Neural cell (in vitro differentiated cells): ENCODE measurements around the gene BAD. TPM values are rescaled to one million over a fixed set of nuclear protein-coding genes. Genes with fewer than 3 reads are reported as not detected.

Experiments
- H2AFZ ChIP-seq: fragments of 200-600, 300-800 bp; sonication (generic), shearing (Covaris generic); 2 replicates; pipeline ENCODE4 v1.6.0; 2014; ENCODE audit warnings: low read depth, mild to moderate bottlenecking, antibody characterized with exemption, low read length, moderate library complexity
- H3F3A ChIP-seq: fragments of 200-600 bp; shearing (Covaris generic); 2 replicates; pipeline ENCODE4 v1.6.1; 2016; ENCODE audit warnings: mild to moderate bottlenecking, moderate library complexity, mixed read lengths, antibody characterized with exemption, low read length; ENCODE audit not compliant: insufficient read depth, poor library complexity, severe bottlenecking
- H3K27ac ChIP-seq: fragments of 200-600, 300-800 bp; sonication (generic), shearing (Covaris generic); 2 replicates; pipeline ENCODE4 v1.5.1; 2014; ENCODE audit warnings: mild to moderate bottlenecking, low read length, moderate library complexity
- H3K27me3 ChIP-seq: fragments of 300-800, 200-600 bp; sonication (generic), shearing (Covaris generic); 2 replicates; pipeline ENCODE4 v1.6.0; 2014; ENCODE audit warnings: mild to moderate bottlenecking, low read depth, low read length, moderate library complexity; ENCODE audit not compliant: insufficient read depth
- H3K36me3 ChIP-seq: fragments of 300-800, 200-600 bp; sonication (generic), shearing (Covaris generic); 2 replicates; pipeline ENCODE4 v1.5.1; 2014; ENCODE audit warnings: mild to moderate bottlenecking, antibody characterized with exemption, low read length, moderate library complexity; ENCODE audit not compliant: insufficient read depth
- H3K4me2 ChIP-seq: fragments of 300-800, 200-600 bp; sonication (generic), shearing (Covaris generic); 2 replicates; pipeline ENCODE4 v1.6.0; 2014; ENCODE audit warnings: mild to moderate bottlenecking, low read length
- H3K4me3 ChIP-seq: fragments of 300-800, 200-600 bp; sonication (generic), shearing (Covaris generic); 2 replicates; pipeline ENCODE4 v1.5.1; 2014; ENCODE audit warnings: mild to moderate bottlenecking, low read length, moderate library complexity
- H3K79me2 ChIP-seq: fragments of 200-600 bp; shearing (Covaris generic); replicated peaks from 2 replicates; pipeline ENCODE4 v1.6.0; 2014; ENCODE audit warnings: mild to moderate bottlenecking, low read length, moderate library complexity; ENCODE audit not compliant: insufficient read depth
- H3K9ac ChIP-seq: fragments of 300-800, 200-600 bp; sonication (generic), shearing (Covaris generic); 2 replicates; pipeline ENCODE4 v1.6.1; 2016; ENCODE audit warnings: mild to moderate bottlenecking, low read length, mixed read lengths
- H3K9me2 ChIP-seq: fragments of 200-600 bp; shearing (Covaris generic); 2 replicates; pipeline ENCODE4 v1.6.1; 2016; ENCODE audit warnings: mild to moderate bottlenecking, low read length, mixed read lengths; ENCODE audit not compliant: insufficient read depth
- H3K9me3 ChIP-seq: fragments of 200-600, 300-800 bp; sonication (generic), shearing (Covaris generic); 2 replicates; pipeline ENCODE4 v1.6.1; 2016; ENCODE audit warnings: mild to moderate bottlenecking, mixed run types, low read length, moderate library complexity, mixed read lengths
- H4K20me1 ChIP-seq: fragments of 200-600 bp; shearing (Covaris generic); 2 replicates; pipeline ENCODE4 v1.6.1; 2016; ENCODE audit warnings: mild to moderate bottlenecking, mixed run types; ENCODE audit not compliant: insufficient read depth
- CTCF ChIP-seq: fragments of 450-650 bp; IDR thresholded peaks from 2 replicates; pipeline ENCODE4 v1.5.1; 2014; ENCODE audit warnings: antibody characterized with exemption, mild to moderate bottlenecking, moderate library complexity; ENCODE audit not compliant: poor library complexity, severe bottlenecking
- EP300 ChIP-seq: fragments of 450-650 bp; conservative IDR thresholded peaks from 2 replicates; pipeline ENCODE4 v1.6.1; 2014; ENCODE audit warnings: antibody characterized with exemption, mild to moderate bottlenecking, moderate library complexity; ENCODE audit not compliant: poor library complexity, severe bottlenecking
- EZH2 ChIP-seq: fragments of 200-600, 300-800 bp; shearing (Covaris generic), sonication (generic); IDR thresholded peaks from 2 replicates; pipeline ENCODE4 v1.6.1; 2014; ENCODE audit warnings: antibody characterized with exemption, low read length, borderline replicate concordance, mild to moderate bottlenecking; ENCODE audit not compliant: insufficient read depth, poor library complexity, severe bottlenecking
- MXI1 ChIP-seq: fragments of 450-650 bp; conservative IDR thresholded peaks from 2 replicates; pipeline ENCODE4 v1.6.1; 2014; ENCODE audit warnings: antibody characterized with exemption, mild to moderate bottlenecking; ENCODE audit not compliant: poor library complexity, severe bottlenecking
- POLR2AphosphoS5 ChIP-seq: IDR thresholded peaks from 2 replicates; pipeline ENCODE4 v1.6.1; 2012
- RAD21 ChIP-seq: fragments of 450-650 bp; conservative IDR thresholded peaks from 2 replicates; pipeline ENCODE4 v1.6.1; 2014; ENCODE audit warnings: antibody characterized with exemption, mild to moderate bottlenecking, moderate library complexity
- REST ChIP-seq: IDR thresholded peaks from 2 replicates; pipeline ENCODE4 v1.6.1; 2012; ENCODE audit warnings: borderline replicate concordance
- SMC3 ChIP-seq: fragments of 450-650 bp; conservative IDR thresholded peaks from 2 replicates; pipeline ENCODE4 v1.6.1; 2014; ENCODE audit warnings: antibody characterized with exemption, mild to moderate bottlenecking, moderate library complexity; ENCODE audit not compliant: poor library complexity
- TAF1 ChIP-seq: IDR thresholded peaks from 2 replicates; pipeline ENCODE4 v1.6.1; 2012; ENCODE audit warnings: low read depth
- polyA plus RNA-seq: library from polyadenylated mRNA; depleted of rRNA; stranded (reverse); fragments of >200 nt; gene quantifications from 2 replicates; pipeline ENCODE4 v1.2.3, GENCODE V29; 2014

The BAD gene
- polyA plus RNA-seq, 1 donor from 2014 or later: 219 TPM

GRCh38 chr11:64254326-64254725, 30.1 kb downstream of the BAD start:
- no peaks in the 10 kb centered on the region for H3K9me3 ChIP-seq
- no peak overlapping the region for H3K4me3 ChIP-seq
- no peaks in the 10 kb centered on the region for H3F3A ChIP-seq
- no peaks in the 10 kb centered on the region for H3K36me3 ChIP-seq
- H2AFZ ChIP-seq: no peak overlapping the region
- no peaks in the 10 kb centered on the region for H4K20me1 ChIP-seq
- no peaks in the 10 kb centered on the region for H3K9me2 ChIP-seq
- TF ChIP-seq CTCF (no peak), RAD21 (no peak), SMC3 (no peak), MXI1 (no peak), POLR2AphosphoS5 (no peak), EZH2 (no peak), TAF1 (no peak), REST (no peak), EP300 (no peak)
- peaks cover 8% of the 10 kb centered on the region for H3K27me3 ChIP-seq
- H3K79me2 ChIP-seq: no peaks in the 10 kb centered on the region
- H3K4me2 ChIP-seq: no peak overlapping the region
- no peak overlapping the region for H3K9ac ChIP-seq
- no peak overlapping the region for H3K27ac ChIP-seq

- H3K27ac ChIP-seq: no peak overlapping the region
- no peaks in the 10 kb centered on the region for H3K36me3 ChIP-seq
- no peaks in the 10 kb centered on the region for H3K9me2 ChIP-seq
- no peaks in the 10 kb centered on the region for H3F3A ChIP-seq
- no peaks in the 10 kb centered on the region for H3K79me2 ChIP-seq
- no peak overlapping the region for H3K9ac ChIP-seq
- H2AFZ ChIP-seq: no peak overlapping the region
- no peaks in the 10 kb centered on the region for H4K20me1 ChIP-seq
- H3K27me3 ChIP-seq: peaks cover 8% of the 10 kb centered on the region
- H3K9me3 ChIP-seq: no peaks in the 10 kb centered on the region
- no peak for TF ChIP-seq REST
- TF ChIP-seq POLR2AphosphoS5: no peak
- TF ChIP-seq SMC3: no peak
- TF ChIP-seq CTCF: no peak
- TF ChIP-seq EP300: no peak
- no peak for TF ChIP-seq RAD21
- no peak for TF ChIP-seq MXI1
- TF ChIP-seq EZH2: no peak
- no peak for TF ChIP-seq TAF1
- H3K4me3 ChIP-seq: no peak overlapping the region
- no peak overlapping the region for H3K4me2 ChIP-seq
Observed at GRCh38 chr11:64253481-64253880, 31.0 kb downstream of the BAD start.
